NCI-H2196 treated with DMSO at 0.1 percent for 48 hours (cell line): ENCODE data around the gene FXYD3.
"Not testable (repeated sequence)": the region's sequence is repeated elsewhere in the genome, so short reads cannot be mapped to it uniquely, and the experiment has no call there.

Source experiments
- DNase-seq: peaks from one replicate; lab custom pipeline; 2025; ENCODE audit not compliant: unreplicated experiment; lab: John Stamatoyannopoulos, UW

The FXYD3 gene

GRCh38 chr19:35123573-35123972 is 8.0 kb downstream of the FXYD3 start:
- no peak for DNase-seq

DNA sequence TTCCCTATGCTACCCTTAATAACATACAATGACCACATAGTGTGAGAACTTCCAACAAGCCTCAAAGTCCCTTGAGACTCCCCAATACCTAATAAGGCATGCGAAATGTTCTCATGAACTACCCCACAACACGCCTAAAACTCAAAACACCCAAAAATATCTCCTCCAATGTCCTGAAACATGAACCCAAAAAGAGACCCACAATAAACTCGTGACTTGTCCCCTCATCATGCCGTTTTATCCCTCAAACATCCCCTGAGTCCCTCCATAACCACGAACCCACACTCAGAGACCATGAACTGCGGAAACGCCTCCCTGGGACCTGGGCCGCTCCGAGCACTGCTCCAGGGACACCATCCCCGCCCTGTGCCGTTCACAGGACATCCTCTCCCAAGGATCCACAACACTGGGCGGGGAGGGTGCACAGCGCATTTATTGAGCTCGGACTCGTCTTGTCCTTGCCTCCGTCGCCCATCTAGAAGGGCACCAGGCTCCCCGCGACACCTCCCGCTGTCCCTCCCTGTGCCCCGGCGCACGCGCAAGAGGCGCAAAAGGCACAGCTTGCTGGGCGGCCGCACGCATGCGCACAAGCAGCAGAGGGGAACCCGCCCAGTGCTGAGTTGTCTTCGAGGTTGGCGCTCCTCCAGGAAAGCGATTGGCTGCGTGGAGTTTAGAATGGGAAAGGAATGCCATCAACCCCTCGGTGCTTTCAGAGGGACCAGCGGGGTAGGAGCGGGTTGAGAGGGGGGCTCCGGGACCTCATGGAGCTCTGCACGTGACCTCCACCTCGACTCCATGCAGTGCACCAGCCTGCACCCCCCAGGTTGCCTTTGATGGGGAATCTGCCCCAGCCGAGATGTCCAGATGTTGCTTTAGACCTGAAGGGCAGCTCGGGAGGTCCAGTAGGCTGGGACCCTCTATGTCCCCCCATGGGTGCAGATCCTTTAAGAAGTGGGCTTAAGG is 8.8 kb downstream of the FXYD3 start:
- peak; percentile 90 for DNase-seq

GRCh38 chr19:35125270-35125717 is 9.7 kb downstream of the FXYD3 start:
- DNase-seq = no peak

GRCh38 chr19:35125749-35126623 is 10.4 kb downstream of the FXYD3 start:
- no peak for DNase-seq

- DNase-seq = no peak
Measured at GRCh38 chr19:35126624-35126959, 11.0 kb downstream of the FXYD3 start.

DNA sequence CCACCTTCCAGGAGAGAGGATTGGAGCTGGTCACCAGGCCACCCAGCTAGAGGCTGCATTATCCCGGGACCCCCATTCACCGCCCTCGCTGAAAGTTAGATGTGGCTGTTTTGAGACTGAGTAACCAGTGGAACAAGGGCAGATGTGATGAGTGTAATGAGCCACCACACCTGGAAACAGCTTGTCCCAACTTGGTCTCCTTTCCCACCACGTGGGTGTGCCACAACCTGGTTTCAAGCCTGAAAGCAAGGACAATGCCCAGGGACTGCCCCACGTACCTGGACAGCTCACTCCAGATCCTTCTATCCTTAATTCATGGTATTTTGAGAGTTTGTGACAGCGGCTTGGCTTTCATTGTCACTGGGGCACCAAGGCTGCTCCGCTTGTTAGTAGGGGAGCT is 12.2 kb downstream of the FXYD3 start:
- no peak for DNase-seq

GRCh38 chr19:35128398-35129057 is 12.9 kb downstream of the FXYD3 start:
- DNase-seq = no peak

GRCh38 chr19:35129724-35130274 is 14.2 kb downstream of the FXYD3 start:
- DNase-seq = not testable (repeated sequence)

DNA sequence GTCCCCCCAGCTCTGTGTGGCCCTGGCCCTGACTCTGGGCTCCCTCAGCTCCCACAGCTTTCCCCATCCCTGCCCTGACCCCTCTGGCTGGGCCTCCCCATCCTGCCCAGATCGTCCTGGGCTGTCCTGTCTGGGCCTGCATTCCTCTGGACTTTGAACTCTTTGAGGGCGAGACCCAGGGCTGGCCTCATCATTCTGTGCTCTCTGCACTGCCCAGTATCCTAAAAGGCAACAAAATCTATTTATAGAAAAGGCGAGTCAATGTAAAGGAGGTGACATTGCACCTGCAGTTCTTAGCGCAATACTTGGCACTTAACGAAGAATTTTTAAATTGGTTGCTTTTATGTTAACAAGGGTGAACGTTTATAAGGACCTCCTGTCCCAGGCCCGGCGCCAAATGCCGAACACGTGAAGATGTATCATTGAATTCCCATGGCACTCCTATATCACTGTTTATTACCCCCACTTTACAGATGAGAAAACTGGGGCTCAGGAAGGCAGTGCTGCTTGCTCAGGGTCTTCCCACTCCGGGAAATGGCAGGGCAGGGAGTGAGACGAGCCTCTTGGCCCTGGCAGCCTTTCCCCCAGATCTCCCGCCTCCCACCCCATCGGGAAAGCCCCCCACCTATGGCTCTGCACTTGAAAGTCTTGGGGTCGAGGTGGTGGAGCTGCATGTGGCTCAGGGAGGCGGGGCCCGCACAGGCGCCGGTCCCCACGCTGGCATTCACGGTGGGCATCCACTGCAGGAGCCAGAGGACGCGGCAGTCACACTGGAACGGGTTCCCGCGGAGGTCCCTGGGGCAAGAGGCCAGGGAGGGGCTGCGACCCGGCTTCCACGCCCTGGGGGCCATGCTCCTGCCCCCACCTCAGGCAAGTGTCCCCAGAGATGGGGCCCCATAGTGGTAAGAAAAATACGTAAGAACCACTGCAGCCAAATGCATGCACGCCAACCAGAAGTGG is 15.4 kb downstream of the FXYD3 start:
- DNase-seq = no peak

DNA sequence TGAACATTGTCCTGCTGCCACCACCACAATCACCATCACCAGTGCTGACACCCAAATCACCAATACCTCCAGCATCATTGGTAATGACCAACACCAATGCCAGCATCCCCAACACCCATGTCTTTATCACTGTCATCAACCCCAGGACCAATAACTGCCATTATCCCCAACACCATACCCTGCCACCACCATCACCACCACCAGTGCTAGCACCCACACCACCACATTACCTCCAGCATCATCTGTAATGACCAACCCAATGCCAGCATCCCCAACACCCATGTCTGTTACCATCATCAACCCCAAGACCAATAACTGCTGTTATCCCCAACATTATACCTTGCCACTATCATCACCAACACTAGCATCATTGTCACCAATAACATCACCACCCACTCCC is 16.6 kb downstream of the FXYD3 start:
- DNase-seq = no peak

- no peak for DNase-seq
Measured at GRCh38 chr19:35133826-35134225, 18.2 kb downstream of the FXYD3 start.

DNA sequence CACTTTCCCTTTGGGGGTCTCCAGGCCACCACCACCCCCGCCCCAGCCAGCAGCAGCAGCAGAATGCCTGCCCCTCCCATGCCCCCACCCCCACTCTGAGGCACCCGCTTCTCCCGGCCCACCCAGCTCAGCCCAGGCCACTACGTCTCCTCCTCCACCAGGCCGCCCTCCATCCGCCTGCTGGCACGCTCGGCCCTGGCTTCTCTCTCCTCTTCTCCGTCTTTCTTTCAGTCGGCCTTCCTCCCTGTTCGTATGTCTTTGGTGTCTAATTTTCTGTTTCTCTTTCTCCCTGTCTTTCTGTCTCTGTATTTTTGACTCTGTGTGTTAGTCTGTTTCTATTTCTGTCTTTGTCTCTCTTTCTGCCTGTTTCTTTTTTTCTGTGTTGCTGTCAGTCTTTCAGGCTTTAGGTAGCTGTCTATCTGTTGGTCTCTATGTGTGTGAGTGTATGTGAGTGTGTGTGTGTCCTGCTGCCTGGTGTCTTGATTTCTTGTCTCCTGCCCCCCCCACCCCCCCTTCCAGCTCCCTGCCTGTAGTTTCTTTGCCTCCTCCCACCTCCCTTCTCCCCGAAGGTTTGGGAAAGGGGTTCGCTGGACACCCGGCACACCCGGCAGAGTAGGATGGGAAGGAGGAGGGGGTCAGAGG is 19.1 kb downstream of the FXYD3 start, which contains the start of gene LGI4:
TSS of gene LGI4 (minus strand) at position 459 of the 642 bp plus-strand sequence. CDS start at position 80, 379 bp downstream.
- no peak for DNase-seq

GRCh38 chr19:35135389-35135909 is 19.8 kb downstream of the FXYD3 start:
- peak; percentile 49 for DNase-seq

GRCh38 chr19:35136231-35136630 is 20.6 kb downstream of the FXYD3 start:
- DNase-seq = no peak

DNA sequence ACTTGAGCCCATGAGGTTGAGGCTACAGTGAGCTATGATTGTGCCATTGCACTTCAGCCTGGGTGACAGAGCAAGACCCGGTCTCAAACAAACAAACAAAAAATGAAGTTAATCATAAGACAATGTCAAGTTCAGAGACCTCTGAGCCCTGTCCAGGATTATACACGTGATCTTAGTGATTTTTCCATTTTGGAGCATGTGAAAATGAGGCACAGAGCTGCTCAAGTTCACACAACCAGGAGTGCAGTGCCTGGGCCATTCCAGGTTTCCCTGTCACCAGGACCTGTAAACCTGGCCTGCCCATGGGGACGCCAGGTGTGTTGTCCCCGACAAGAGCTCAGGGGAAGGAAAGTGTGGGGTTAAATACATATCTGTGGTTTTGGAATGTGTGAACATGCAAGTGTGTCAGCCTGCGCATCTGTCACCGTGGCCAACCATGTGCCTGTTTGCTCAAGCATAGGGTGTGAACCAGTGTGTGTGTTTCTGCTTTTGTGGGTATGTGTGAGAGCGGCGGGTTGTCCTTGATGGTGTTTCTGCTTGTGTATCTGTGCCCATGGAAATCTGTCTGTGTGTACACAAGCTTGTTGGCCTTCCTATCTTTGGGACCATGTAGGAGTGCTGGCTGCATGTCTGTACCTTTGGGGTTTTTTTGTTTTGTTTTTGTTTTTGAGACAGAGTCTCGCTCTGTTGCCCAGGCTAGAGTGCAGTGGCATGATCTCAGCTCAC is 21.5 kb downstream of the FXYD3 start:
- DNase-seq = no peak

DNA sequence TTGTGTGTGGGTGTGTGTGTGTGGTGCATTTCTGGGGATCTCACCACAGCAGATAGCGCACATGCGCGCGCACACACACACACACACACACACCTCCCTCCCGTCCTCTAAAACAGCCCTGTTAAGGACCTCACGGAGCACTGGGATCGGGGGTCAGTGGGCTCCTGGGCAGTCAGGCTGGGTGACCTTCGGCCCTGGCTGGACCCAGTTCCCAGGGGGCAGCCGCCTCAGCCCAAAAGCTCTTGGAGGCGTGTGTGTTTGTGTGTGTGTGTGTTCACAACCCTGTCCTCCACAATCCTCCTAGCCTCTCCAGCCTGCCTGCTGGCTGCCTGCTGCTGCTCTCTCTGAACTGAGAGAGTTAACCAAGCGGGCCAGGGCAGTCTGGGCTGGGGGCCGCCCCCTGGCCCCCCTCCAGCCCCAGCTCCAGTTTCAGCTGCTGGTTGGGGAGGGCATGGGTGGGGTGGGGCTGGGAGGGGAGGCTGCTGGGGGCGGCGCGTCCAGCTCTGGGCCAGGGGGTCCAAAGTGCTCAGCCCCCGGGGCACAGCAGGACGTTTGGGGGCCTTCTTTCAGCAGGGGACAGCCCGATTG is 22.8 kb downstream of the FXYD3 start, which contains the start of gene FXYD1:
TSS of gene FXYD1 (plus strand) at position 520 of the 588 bp plus-strand sequence. CDS start 1,256 bp downstream, outside the sequence.
- no peak for DNase-seq

- DNase-seq = no peak
Measured at GRCh38 chr19:35140207-35140961, 24.8 kb downstream of the FXYD3 start.
